ENCODE data around the gene TTBK2. TPM values are rescaled to one million over a fixed set of nuclear protein-coding genes. Genes with fewer than 3 reads are reported as not detected.

Gene TTBK2
- polyA plus RNA-seq, 4 donors = 0.45 to 5.3 (median 1.4) TPM

- DNase-seq (no peak), FAIRE-seq (no peak)
- H3K27me3 ChIP-seq (ENCODE audit: control insufficient read depth in 3 of 3, insufficient read depth in 3 of 3, low read length in 3 of 3) = no peaks in the 10 kb centered on the region
- H3K36me3 ChIP-seq (ENCODE audit: control insufficient read depth in 3 of 3, insufficient read depth in 2 of 3, low read depth in 1 of 3, low read length in 3 of 3) = peaks cover 0 to 40% (median 0%) of the 10 kb centered on the region in 3 donors
- H3K4me3 ChIP-seq (ENCODE audit: low read depth in 1 of 3, low read length in 3 of 3) = no peak overlapping the region
- H3K4me1 ChIP-seq (ENCODE audit: control insufficient read depth in 3 of 3, insufficient read depth in 2 of 3, low read depth in 1 of 3, low read length in 2 of 3) = no peaks in the 10 kb centered on the region
- WGBS, 3 donors = 67 to 89% (median 75%) methylated on average over 1 of the region's 1 CpG
- H3K9me3 ChIP-seq (ENCODE audit: control insufficient read depth in 2 of 2, insufficient read depth in 1 of 2, low read depth in 1 of 2, low read length in 1 of 2) = no peaks in the 10 kb centered on the region
- no peak overlapping the region for H3K27ac ChIP-seq (ENCODE audit: low read depth in 1 of 3, low read length in 2 of 3)
Measured at GRCh38 chr15:42692536-42692935, 228.0 kb downstream of the TTBK2 start.

GRCh38 chr15:42691770-42692169, 228.8 kb downstream of the TTBK2 start:
- whole genome bisulfite sequencing, 3 donors = 82 to 88% (median 85%) methylated on average over 9 of the region's 9 CpGs
- no peak overlapping the region for H3K27ac ChIP-seq (ENCODE audit: low read depth in 1 of 3, low read length in 2 of 3)
- DNase-seq (no peak), FAIRE-seq (no peak)
- H3K36me3 ChIP-seq (ENCODE audit: control insufficient read depth in 3 of 3, insufficient read depth in 2 of 3, low read depth in 1 of 3, low read length in 3 of 3) = peaks cover 0 to 40% (median 0%) of the 10 kb centered on the region in 3 donors
- H3K9me3 ChIP-seq (ENCODE audit: control insufficient read depth in 2 of 2, insufficient read depth in 1 of 2, low read depth in 1 of 2, low read length in 1 of 2) = no peaks in the 10 kb centered on the region
- no peak overlapping the region for H3K4me3 ChIP-seq (ENCODE audit: low read depth in 1 of 3, low read length in 3 of 3)
- no peaks in the 10 kb centered on the region for H3K4me1 ChIP-seq (ENCODE audit: control insufficient read depth in 3 of 3, insufficient read depth in 2 of 3, low read depth in 1 of 3, low read length in 2 of 3)
- H3K27me3 ChIP-seq (ENCODE audit: control insufficient read depth in 3 of 3, insufficient read depth in 3 of 3, low read length in 3 of 3) = no peaks in the 10 kb centered on the region

- H3K9me3 ChIP-seq (ENCODE audit: control insufficient read depth in 2 of 2, insufficient read depth in 1 of 2, low read depth in 1 of 2, low read length in 1 of 2) = no peaks in the 10 kb centered on the region
- no peak overlapping the region for H3K4me3 ChIP-seq (ENCODE audit: low read depth in 1 of 3, low read length in 3 of 3)
- H3K36me3 ChIP-seq (ENCODE audit: control insufficient read depth in 3 of 3, insufficient read depth in 2 of 3, low read depth in 1 of 3, low read length in 3 of 3) = peaks cover 0 to 42% (median 0%) of the 10 kb centered on the region in 3 donors
- H3K27me3 ChIP-seq (ENCODE audit: control insufficient read depth in 3 of 3, insufficient read depth in 3 of 3, low read length in 3 of 3) = no peaks in the 10 kb centered on the region
- H3K27ac ChIP-seq (ENCODE audit: low read depth in 1 of 3, low read length in 2 of 3) = no peak overlapping the region
- WGBS, 3 donors = 71 to 90% (median 77%) methylated on average over 4 of the region's 4 CpGs
- H3K4me1 ChIP-seq (ENCODE audit: control insufficient read depth in 3 of 3, insufficient read depth in 2 of 3, low read depth in 1 of 3, low read length in 2 of 3) = no peaks in the 10 kb centered on the region
- FAIRE-seq (no peak), DNase-seq (no peak)
Measured at GRCh38 chr15:42691308-42691707, 229.3 kb downstream of the TTBK2 start.

Other genes starting within 250 kb of the TTBK2 start
- gene CDAN1, start 183.7 kb downstream of the TTBK2 start, polyA plus RNA-seq = 10 to 100 TPM in 1 of 4 donors, 1 to 10 TPM in 3; 3.1 to 17.1 (median 5.9) TPM
- gene UBR1, start 185.3 kb upstream of the TTBK2 start, polyA plus RNA-seq = 10 to 100 TPM in 1 of 4 donors, 1 to 10 TPM in 3; 4.3 to 17.7 (median 6.4) TPM
- 10 to 100 TPM; 21.3 to 36.6 (median 30.3) TPM for gene TMEM62, start 212.8 kb upstream of the TTBK2 start, polyA plus RNA-seq